Measurements from ENCODE around the gene SCAP. TPM values are rescaled to one million over a fixed set of nuclear protein-coding genes. Genes with fewer than 3 reads are reported as not detected.

SCAP gene
- total and polyA plus RNA-seq, 2 of the 13 experiments (the other 11 are each of a cell fraction or from before 2014, with no cell fraction given), result 40.4 to 53.3 TPM

DNA sequence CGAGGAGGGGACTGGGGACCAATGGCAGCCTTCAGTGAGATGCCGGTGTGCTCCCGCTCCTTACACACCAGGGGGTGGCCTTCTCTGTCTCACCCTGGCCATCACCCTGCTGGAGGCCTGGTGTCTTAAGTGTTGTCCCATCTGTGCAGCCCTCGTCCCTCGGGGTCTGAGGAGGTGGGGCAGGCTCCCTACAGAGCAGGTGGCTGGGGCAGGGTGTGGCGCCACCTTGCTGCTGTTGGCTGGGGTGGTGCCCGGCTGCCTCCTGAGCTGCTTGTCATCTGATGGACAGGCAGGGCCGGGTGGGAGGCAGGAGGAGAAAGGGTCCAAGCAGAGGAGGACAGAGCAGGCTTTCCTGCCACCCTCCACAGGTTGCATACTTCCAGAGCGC, 69.0 kb downstream of the SCAP start (continued):
- 0 out of 2 replicates have a peak, but pooled peaks have one; percentile 17 for TF ChIP-seq MYC (CRISPR knock-in tag; IDR thresholded peaks at IDR 0.05; ENCODE audit: borderline replicate concordance)
- no peak for TF ChIP-seq E2F5 (CRISPR knock-in tag; conservative IDR thresholded peaks at IDR 0.05)
- TF ChIP-seq, protein P1, sequence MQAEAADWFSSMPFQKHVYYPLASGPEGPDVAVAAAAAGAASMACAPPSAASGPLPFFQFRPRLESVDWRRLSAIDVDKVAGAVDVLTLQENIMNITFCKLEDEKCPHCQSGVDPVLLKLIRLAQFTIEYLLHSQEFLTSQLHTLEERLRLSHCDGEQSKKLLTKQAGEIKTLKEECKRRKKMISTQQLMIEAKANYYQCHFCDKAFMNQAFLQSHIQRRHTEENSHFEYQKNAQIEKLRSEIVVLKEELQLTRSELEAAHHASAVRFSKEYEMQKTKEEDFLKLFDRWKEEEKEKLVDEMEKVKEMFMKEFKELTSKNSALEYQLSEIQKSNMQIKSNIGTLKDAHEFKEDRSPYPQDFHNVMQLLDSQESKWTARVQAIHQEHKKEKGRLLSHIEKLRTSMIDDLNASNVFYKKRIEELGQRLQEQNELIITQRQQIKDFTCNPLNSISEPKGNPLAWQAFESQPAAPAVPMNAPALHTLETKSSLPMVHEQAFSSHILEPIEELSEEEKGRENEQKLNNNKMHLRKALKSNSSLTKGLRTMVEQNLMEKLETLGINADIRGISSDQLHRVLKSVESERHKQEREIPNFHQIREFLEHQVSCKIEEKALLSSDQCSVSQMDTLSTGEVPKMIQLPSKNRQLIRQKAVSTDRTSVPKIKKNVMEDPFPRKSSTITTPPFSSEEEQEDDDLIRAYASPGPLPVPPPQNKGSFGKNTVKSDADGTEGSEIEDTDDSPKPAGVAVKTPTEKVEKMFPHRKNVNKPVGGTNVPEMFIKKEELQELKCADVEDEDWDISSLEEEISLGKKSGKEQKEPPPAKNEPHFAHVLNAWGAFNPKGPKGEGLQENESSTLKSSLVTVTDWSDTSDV (CRISPR knock-in tag; IDR thresholded peaks at IDR 0.05), result no peak
- TF ChIP-seq KDM4B (CRISPR knock-in tag; IDR thresholded peaks at IDR 0.05), result no peak
- TF ChIP-seq, protein P2, sequence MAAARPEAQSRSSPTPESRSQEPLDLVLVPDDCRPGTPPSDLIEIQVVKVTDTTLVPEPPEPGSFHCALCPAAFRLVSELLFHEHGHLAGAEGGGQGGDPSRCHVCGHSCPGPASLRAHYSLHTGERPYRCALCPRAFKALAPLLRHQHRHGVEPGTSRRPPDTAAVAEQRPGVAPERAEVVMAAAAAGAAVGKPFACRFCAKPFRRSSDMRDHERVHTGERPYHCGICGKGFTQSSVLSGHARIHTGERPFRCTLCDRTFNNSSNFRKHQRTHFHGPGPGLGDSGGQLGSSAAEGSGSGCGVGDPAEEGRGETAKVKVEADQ (CRISPR knock-in tag; IDR thresholded peaks at IDR 0.05; ENCODE audit: borderline replicate concordance), result no peak
- no peak for TF ChIP-seq MATR3 (CRISPR knock-in tag; IDR thresholded peaks at IDR 0.05)
- no peak for TF ChIP-seq GABPA (IDR thresholded peaks at IDR 0.05; ENCODE audit: low read depth, low read length)
- no peak for TF ChIP-seq GABPA (CRISPR knock-in tag; IDR thresholded peaks at IDR 0.05; ENCODE audit: low read depth)
- TF ChIP-seq, protein P3, sequence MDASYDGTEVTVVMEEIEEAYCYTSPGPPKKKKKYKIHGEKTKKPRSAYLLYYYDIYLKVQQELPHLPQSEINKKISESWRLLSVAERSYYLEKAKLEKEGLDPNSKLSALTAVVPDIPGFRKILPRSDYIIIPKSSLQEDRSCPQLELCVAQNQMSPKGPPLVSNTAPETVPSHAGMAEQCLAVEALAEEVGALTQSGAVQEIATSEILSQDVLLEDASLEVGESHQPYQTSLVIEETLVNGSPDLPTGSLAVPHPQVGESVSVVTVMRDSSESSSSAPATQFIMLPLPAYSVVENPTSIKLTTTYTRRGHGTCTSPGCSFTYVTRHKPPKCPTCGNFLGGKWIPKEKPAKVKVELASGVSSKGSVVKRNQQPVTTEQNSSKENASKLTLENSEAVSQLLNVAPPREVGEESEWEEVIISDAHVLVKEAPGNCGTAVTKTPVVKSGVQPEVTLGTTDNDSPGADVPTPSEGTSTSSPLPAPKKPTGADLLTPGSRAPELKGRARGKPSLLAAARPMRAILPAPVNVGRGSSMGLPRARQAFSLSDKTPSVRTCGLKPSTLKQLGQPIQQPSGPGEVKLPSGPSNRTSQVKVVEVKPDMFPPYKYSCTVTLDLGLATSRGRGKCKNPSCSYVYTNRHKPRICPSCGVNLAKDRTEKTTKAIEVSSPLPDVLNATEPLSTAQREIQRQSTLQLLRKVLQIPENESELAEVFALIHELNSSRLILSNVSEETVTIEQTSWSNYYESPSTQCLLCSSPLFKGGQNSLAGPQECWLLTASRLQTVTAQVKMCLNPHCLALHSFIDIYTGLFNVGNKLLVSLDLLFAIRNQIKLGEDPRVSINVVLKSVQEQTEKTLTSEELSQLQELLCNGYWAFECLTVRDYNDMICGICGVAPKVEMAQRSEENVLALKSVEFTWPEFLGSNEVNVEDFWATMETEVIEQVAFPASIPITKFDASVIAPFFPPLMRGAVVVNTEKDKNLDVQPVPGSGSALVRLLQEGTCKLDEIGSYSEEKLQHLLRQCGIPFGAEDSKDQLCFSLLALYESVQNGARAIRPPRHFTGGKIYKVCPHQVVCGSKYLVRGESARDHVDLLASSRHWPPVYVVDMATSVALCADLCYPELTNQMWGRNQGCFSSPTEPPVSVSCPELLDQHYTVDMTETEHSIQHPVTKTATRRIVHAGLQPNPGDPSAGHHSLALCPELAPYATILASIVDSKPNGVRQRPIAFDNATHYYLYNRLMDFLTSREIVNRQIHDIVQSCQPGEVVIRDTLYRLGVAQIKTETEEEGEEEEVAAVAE (CRISPR knock-in tag; IDR thresholded peaks at IDR 0.05; ENCODE audit: borderline replicate concordance), result no peak
- TF ChIP-seq FOXA1 (IDR thresholded peaks at IDR 0.05), result no peak
- TF ChIP-seq FOXA1 (CRISPR knock-in tag; IDR thresholded peaks at IDR 0.05), result no peak
- no peak for TF ChIP-seq ZNF430 (CRISPR knock-in tag; IDR thresholded peaks at IDR 0.05)
- no peak for TF ChIP-seq CHD2 (IDR thresholded peaks at IDR 0.05; ENCODE audit: low read depth, low read length)
- TF ChIP-seq CTCF (CRISPR knock-in tag; IDR thresholded peaks at IDR 0.05), result peak; percentile 49
- TF ChIP-seq ZMAT3 (CRISPR knock-in tag; conservative IDR thresholded peaks at IDR 0.05), result no peak
- TF ChIP-seq POLR2AphosphoS2 (IDR thresholded peaks at IDR 0.05; ENCODE audit: low read depth, low read length), result no peak

Measured in HepG2 (cell line).